B cell (primary cell): ENCODE measurements around the gene CAMK1D. TPM values are rescaled to one million over a fixed set of nuclear protein-coding genes. Genes with fewer than 3 reads are reported as not detected.

Experiments used
- ATAC-seq: fragments of 200-7000 bp; cut with Tn5 transposase; one replicate; pipeline ENCODE4 v1.10.0; 2021; ENCODE audit warnings: low read depth, mild to moderate bottlenecking, moderate number of reproducible peaks, moderate library complexity
- CTCF ChIA-PET: fragments of 350-600 bp; sonication (Branson Sonifier 250); formaldehyde crosslinking; loops from one replicate; lab custom pipeline; 2021; ENCODE audit warnings: antibody characterized with exemption, inconsistent platforms; lab: Charles Lee
- POLR2A ChIA-PET: fragments of 350-600 bp; sonication (Branson Sonifier 250); formaldehyde crosslinking; loops from one replicate; lab custom pipeline; 2021; ENCODE audit warnings: antibody characterized with exemption; lab: Charles Lee
- DNase-seq: peaks from one replicate; pipeline ENCODE4 v3.0.0; 2013
- H2AFZ ChIP-seq: 2 replicates; pipeline ENCODE4 v1.6.1; 2012; ENCODE audit warnings: mild to moderate bottlenecking, low read depth, low read length; ENCODE audit not compliant: insufficient read depth, poor library complexity, severe bottlenecking
- H3K27ac ChIP-seq, 2 donors: 1 replicate in 1 of 2; 2 replicates in 1 of 2; pipeline ENCODE4 v1.5.1; 2012 to 2013; ENCODE audit warnings: low read length in 2 of 2, mild to moderate bottlenecking in 2 of 2, moderate library complexity in 1 of 2
- H3K27me3 ChIP-seq, 4 experiments: fragments of 200-600 bp in 1 of 4; sonication (generic) in 1 of 4; replicated peaks in 1 of 4; 1 replicate in 2 of 4; 2 replicates in 2 of 4; pipeline versions ENCODE4 v1.6.1 to v1.7.0; 2013 to 2016; ENCODE audit warnings: low read length in 3 of 4, mild to moderate bottlenecking in 2 of 4, mixed read lengths in 1 of 4, moderate library complexity in 1 of 4; ENCODE audit not compliant: insufficient read depth in 4 of 4, control insufficient read depth in 3 of 4; ENCODE audit errors: control extremely low read depth in 1 of 4
- H3K36me3 ChIP-seq, 2 experiments: replicated peaks in 1 of 2; 1 replicate in 1 of 2; 2 replicates in 1 of 2; pipeline versions ENCODE4 v1.6.1 to v1.7.1; 2013; ENCODE audit warnings: low read length in 1 of 2; ENCODE audit not compliant: insufficient read depth in 2 of 2, control insufficient read depth in 1 of 2; ENCODE audit errors: control extremely low read depth in 1 of 2, extremely low read depth in 1 of 2
- H3K4me1 ChIP-seq, 2 donors: fragments of 200-600 bp in 1 of 2; sonication (generic) in 1 of 2; 1 replicate in 1 of 2; 2 replicates in 1 of 2; pipeline versions ENCODE4 v1.5.1 to v1.6.1; 2013 to 2017; ENCODE audit warnings: low read length in 2 of 2; ENCODE audit not compliant: control insufficient read depth in 2 of 2, insufficient read depth in 2 of 2
- H3K4me2 ChIP-seq: replicated peaks from 2 replicates; pipeline ENCODE3; 2012; ENCODE audit warnings: mild to moderate bottlenecking, low read depth, low read length; ENCODE audit not compliant: poor library complexity, severe bottlenecking
- H3K4me3 ChIP-seq, 5 experiments: fragments of 200-600 bp in 1 of 5; sonication (generic) in 1 of 5; 1 replicate in 3 of 5; 2 replicates in 2 of 5; pipeline versions ENCODE4 v1.5.1 to v1.7.0; 2011 to 2016; ENCODE audit warnings: low read length in 4 of 5, mild to moderate bottlenecking in 4 of 5, low read depth in 2 of 5, control low read depth in 1 of 5, moderate library complexity in 1 of 5; ENCODE audit not compliant: insufficient read depth in 1 of 5; ENCODE audit errors: control extremely low read depth in 1 of 5, extremely low read depth in 1 of 5
- H3K79me2 ChIP-seq: fragments of 200-600 bp; sonication (generic); one replicate; pipeline ENCODE4 v1.6.0; 2016; ENCODE audit warnings: low read length; ENCODE audit not compliant: control insufficient read depth, insufficient read depth
- H3K9ac ChIP-seq: fragments of 200-600 bp; sonication (generic); 2 replicates; pipeline ENCODE4 v1.6.1; 2017; ENCODE audit warnings: mild to moderate bottlenecking, low read length, moderate library complexity
- H3K9me3 ChIP-seq, 3 donors: one replicate each; pipeline versions ENCODE4 v1.6.1 to v1.7.1; 2013; ENCODE audit warnings: low read length in 2 of 3; ENCODE audit not compliant: control insufficient read depth in 2 of 3, insufficient read depth in 1 of 3; ENCODE audit errors: control extremely low read depth in 1 of 3
- H4K20me1 ChIP-seq: 2 replicates; pipeline ENCODE4 v1.6.0; 2012; ENCODE audit warnings: mild to moderate bottlenecking, low read length; ENCODE audit not compliant: insufficient read depth, control insufficient read depth, poor library complexity, severe bottlenecking
- H3K27ac Mint-ChIP-seq: one replicate; pipeline ENCODE4 v1.8.0; 2021; ENCODE audit warnings: mixed read lengths
- H3K27me3 Mint-ChIP-seq: one replicate; pipeline ENCODE4 v1.8.0; 2021; ENCODE audit warnings: mixed read lengths
- H3K4me1 Mint-ChIP-seq: one replicate; pipeline ENCODE4 v1.8.0; 2021; ENCODE audit warnings: mixed read lengths
- H3K4me3 Mint-ChIP-seq: one replicate; pipeline ENCODE4 v1.8.0; 2021; ENCODE audit warnings: mixed read lengths
- H3K9me3 Mint-ChIP-seq: one replicate; pipeline ENCODE4 v1.8.0; 2022; ENCODE audit warnings: mixed read lengths; ENCODE audit not compliant: insufficient read depth
- EZH2 ChIP-seq: IDR thresholded peaks from 2 replicates; pipeline ENCODE4 v1.6.1; 2012; ENCODE audit warnings: borderline replicate concordance, low read depth, mild to moderate bottlenecking, moderate library complexity, low read length; ENCODE audit not compliant: insufficient read depth, poor library complexity, severe bottlenecking
- WGBS: methylation state at CpG from one replicate; pipeline ENCODE4 v1.1.5; 2013; ENCODE audit warnings: missing lambda C conversion rate; ENCODE audit not compliant: insufficient coverage; 5-methylcytosine and 5-hydroxymethylcytosine counted together
- intact Hi-C: fragments of 100-400 bp; cut with micrococcal nuclease; formaldehyde crosslinking; loops from one replicate; pipeline ENCODE4 v1.10.0; 2022
- polyA plus RNA-seq: library from polyadenylated mRNA; depleted of rRNA; stranded (reverse); fragments of >200 nt; gene quantifications from 2 replicates; pipeline ENCODE4 v1.2.3, GENCODE V29; 2012
- total RNA-seq, 2 donors: library from RNA; stranded (reverse); fragments of 120-200 nt in 1 of 2; gene quantifications; 1 replicate in 1 of 2; 2 replicates in 1 of 2; pipeline versions ENCODE4 v1.2.3 to v1.2.4, GENCODE V29; 2013 to 2022
- TF ChIP-seq, protein P1 (sequence below): fragments of 200-600 bp; IDR thresholded peaks from one replicate; pipeline ENCODE4 v1.8.0; 2022; ENCODE audit warnings: antibody characterized with exemption, mild to moderate bottlenecking

Gene CAMK1D
- total and polyA plus RNA-seq, 2 donors (not counting 1 experiment from before 2014, with no cell fraction given): 34.1 to 69.7 TPM

DNA sequence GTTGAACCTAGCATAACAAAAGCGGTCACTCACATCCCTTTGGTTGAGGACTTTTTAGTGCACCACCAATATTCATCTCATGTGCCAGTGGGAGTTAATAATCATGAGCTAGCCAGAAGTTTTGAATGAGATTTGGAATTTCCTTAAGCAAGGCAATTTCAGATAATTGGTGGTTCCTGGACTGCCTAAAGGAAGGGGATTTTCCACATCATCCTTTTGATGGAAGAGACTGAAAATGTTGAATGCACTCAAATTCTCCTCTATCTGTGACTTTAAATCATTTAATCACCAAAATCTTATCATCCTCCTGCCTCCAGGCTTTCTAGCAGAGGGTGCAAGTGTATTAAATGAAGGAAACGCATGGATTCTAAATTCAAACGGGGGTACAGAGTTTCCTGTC lies 391.5 kb downstream of the CAMK1D start:
- H3K36me3 ChIP-seq: no peaks in the 10 kb centered on the region
- peaks cover under 1% of the 10 kb centered on the region for H4K20me1 ChIP-seq
- no peak for ATAC-seq
- Mint-ChIP-seq H3K4me3 (no peak overlapping the region), H3K9me3 (peaks cover 3% of the 10 kb centered on the region), H3K27ac (peak overlapping the region; percentile 86), H3K4me1 (peaks cover 46% of the 10 kb centered on the region), H3K27me3 (no peaks in the 10 kb centered on the region)
- TF ChIP-seq EZH2: no peak
- TF ChIP-seq, protein P1, sequence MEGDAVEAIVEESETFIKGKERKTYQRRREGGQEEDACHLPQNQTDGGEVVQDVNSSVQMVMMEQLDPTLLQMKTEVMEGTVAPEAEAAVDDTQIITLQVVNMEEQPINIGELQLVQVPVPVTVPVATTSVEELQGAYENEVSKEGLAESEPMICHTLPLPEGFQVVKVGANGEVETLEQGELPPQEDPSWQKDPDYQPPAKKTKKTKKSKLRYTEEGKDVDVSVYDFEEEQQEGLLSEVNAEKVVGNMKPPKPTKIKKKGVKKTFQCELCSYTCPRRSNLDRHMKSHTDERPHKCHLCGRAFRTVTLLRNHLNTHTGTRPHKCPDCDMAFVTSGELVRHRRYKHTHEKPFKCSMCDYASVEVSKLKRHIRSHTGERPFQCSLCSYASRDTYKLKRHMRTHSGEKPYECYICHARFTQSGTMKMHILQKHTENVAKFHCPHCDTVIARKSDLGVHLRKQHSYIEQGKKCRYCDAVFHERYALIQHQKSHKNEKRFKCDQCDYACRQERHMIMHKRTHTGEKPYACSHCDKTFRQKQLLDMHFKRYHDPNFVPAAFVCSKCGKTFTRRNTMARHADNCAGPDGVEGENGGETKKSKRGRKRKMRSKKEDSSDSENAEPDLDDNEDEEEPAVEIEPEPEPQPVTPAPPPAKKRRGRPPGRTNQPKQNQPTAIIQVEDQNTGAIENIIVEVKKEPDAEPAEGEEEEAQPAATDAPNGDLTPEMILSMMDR: no peak
- H3K27me3 ChIP-seq: no peaks in the 10 kb centered on the region
- peaks cover 35% of the 10 kb centered on the region for H3K79me2 ChIP-seq
- no peak for DNase-seq
- H2AFZ ChIP-seq: no peak overlapping the region
- H3K9me3 ChIP-seq: peaks cover 0 to 9% (median 2%) of the 10 kb centered on the region in 3 donors
- intact Hi-C loops: no loop called here
- H3K4me2 ChIP-seq: no peak overlapping the region
- POLR2A ChIA-PET: no interaction called here
- H3K9ac ChIP-seq: no peak overlapping the region
- peaks cover 27 to 32% of the 10 kb centered on the region in 2 donors for H3K4me1 ChIP-seq
- CTCF ChIA-PET: interaction anchor here (2.0 kb wide), 1 partner anchor 476 kb away, joined by 5 read pairs; no protein-coding TSS in a partner anchor
- peak overlapping the region in 1 of 2 donors; percentile 86 for H3K27ac ChIP-seq
- WGBS: 40% methylated on average over 1 of the region's 3 CpGs
- H3K4me3 ChIP-seq: no peak overlapping the region

DNA sequence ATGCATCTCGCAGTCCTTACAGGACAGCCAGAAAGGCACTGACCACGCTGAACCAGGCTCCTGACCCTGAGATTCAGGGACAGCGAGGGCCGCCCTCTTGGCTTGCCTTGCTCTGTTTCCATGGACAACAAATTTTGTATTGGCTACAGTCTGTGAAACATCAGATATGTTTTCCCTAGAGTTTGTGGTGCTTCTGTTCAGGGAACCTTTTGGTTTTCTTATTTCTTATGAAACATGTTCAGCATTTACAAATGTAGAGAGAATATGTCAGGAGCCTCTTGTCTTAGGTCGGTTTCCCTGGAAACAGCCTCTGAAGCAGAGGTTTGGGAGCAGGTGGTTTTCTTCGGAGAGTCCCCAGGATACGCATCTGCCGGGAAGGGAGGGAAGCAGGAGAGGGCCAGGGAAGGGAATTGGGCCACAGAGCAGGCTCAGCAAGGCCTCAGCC lies 392.0 kb downstream of the CAMK1D start:
- CTCF ChIA-PET: no interaction called here
- Histone ChIP-seq H3K4me3 (no peak overlapping the region), H2AFZ (no peak overlapping the region), H3K27me3 (no peaks in the 10 kb centered on the region), H3K27ac (peak overlapping the region; percentile 67 to 86), H3K79me2 (peaks cover 37% of the 10 kb centered on the region), H4K20me1 (peaks cover 6% of the 10 kb centered on the region), H3K9ac (no peak overlapping the region), H3K4me1 (peaks cover 27 to 32% of the 10 kb centered on the region in 2 donors), H3K36me3 (no peaks in the 10 kb centered on the region), H3K9me3 (peaks cover 0 to 9% (median 2%) of the 10 kb centered on the region in 3 donors), H3K4me2 (peak overlapping the region; percentile 42)
- Mint-ChIP-seq H3K27ac (peak overlapping the region; percentile 86), H3K4me1 (peaks cover 46% of the 10 kb centered on the region), H3K4me3 (peak overlapping the region; percentile 67), H3K27me3 (no peaks in the 10 kb centered on the region), H3K9me3 (peaks cover 3% of the 10 kb centered on the region)
- DNase-seq (no peak), ATAC-seq (no peak)
- 98% methylated on average over 8 of the region's 8 CpGs for WGBS
- intact Hi-C loops: no loop called here
- POLR2A ChIA-PET: no interaction called here
- no peak for TF ChIP-seq EZH2
- TF ChIP-seq, protein P1: no peak
